Small intestine (tissue), 7 donors: Measurements from ENCODE around the gene KRT12. TPM values are rescaled to one million over a fixed set of nuclear protein-coding genes. Genes with fewer than 3 reads are reported as not detected.

Source experiments
- DNase-seq, 2 donors: peaks; one replicate each; pipeline versions ENCODE4 v3.0.0 to v3.0.0-alpha.2; 2013
- FAIRE-seq: peaks from 2 replicates; lab custom pipeline; 2012; peaks lifted over from hg19 to GRCh38; lab: Jason Lieb, UNC
- H3K27ac ChIP-seq, 3 donors: one replicate each; pipeline ENCODE4 v1.5.1; 2013; ENCODE audit warnings: low read length in 2 of 3, mild to moderate bottlenecking in 2 of 3, control low read depth in 1 of 3, inconsistent platforms in 1 of 3, low read depth in 1 of 3, moderate library complexity in 1 of 3
- H3K27me3 ChIP-seq, 3 donors: one replicate each; pipeline ENCODE4 v1.6.1; 2013; ENCODE audit warnings: low read length in 3 of 3, inconsistent platforms in 1 of 3; ENCODE audit not compliant: control insufficient read depth in 3 of 3, insufficient read depth in 3 of 3
- H3K36me3 ChIP-seq, 3 donors: one replicate each; pipeline ENCODE4 v1.6.1; 2013; ENCODE audit warnings: low read length in 3 of 3, inconsistent platforms in 1 of 3, low read depth in 1 of 3, mild to moderate bottlenecking in 1 of 3, moderate library complexity in 1 of 3; ENCODE audit not compliant: control insufficient read depth in 3 of 3, insufficient read depth in 2 of 3
- H3K4me1 ChIP-seq, 3 donors: one replicate each; pipeline ENCODE4 v1.6.1; 2013; ENCODE audit warnings: low read length in 2 of 3, inconsistent platforms in 1 of 3, low read depth in 1 of 3, mild to moderate bottlenecking in 1 of 3, moderate library complexity in 1 of 3; ENCODE audit not compliant: control insufficient read depth in 3 of 3, insufficient read depth in 2 of 3
- H3K4me3 ChIP-seq, 3 donors: one replicate each; pipeline ENCODE4 v1.5.1; 2013; ENCODE audit warnings: low read length in 3 of 3, control low read depth in 1 of 3, inconsistent platforms in 1 of 3, low read depth in 1 of 3, mild to moderate bottlenecking in 1 of 3, moderate library complexity in 1 of 3
- H3K9me3 ChIP-seq, 2 donors: one replicate each; pipeline ENCODE4 v1.6.1; 2013; ENCODE audit warnings: low read depth in 1 of 2, low read length in 1 of 2; ENCODE audit not compliant: control insufficient read depth in 2 of 2, insufficient read depth in 1 of 2
- WGBS, 3 donors: extraction: QIAGEN DNeasy Blood & Tissue Kit; methylation state at CpG; one replicate each; pipeline ENCODE4 v1.1.7; 2013; 5-methylcytosine and 5-hydroxymethylcytosine counted together
- polyA plus RNA-seq, 4 donors: library from polyadenylated mRNA; stranded (reverse) in 3 of 4; unstranded in 1 of 4; fragments of 200-250 nt in 3 of 4; fragments of 120-200 nt in 1 of 4; gene quantifications; one replicate each; pipeline versions ENCODE4 v1.2.1 to v1.2.3, GENCODE V29; 2013
- donor health status: healthy with polysubstance abuse.
- donor health status: control.
- donor health status: control.
- donor health status: Bipolar disorder and iron deficiency.
- donor health status: healthy.

Gene KRT12
- polyA plus RNA-seq, 4 donors, result 0.28 to 9.2 (median 3.1) TPM

DNA sequence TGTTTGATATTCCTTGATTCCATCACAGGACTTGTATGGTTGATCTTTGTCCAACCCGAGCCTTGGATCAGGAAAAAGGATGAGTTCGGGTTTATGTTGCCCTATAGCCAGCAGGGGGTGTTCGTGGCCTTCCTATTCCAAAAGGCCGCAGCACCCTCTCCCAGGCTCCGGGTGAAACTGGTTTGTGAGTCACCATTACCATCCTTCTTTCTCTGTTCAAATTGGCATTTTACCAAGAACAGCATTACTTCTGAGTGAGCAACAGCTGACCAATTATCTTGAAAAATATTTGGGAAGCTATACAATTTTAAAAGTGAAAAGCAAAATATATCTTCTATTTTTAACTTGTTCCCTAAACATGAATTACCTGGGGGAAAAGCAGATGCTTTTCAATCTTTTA lies 42.3 kb upstream of the KRT12 start:
- Histone ChIP-seq H3K27ac (no peak overlapping the region), H3K36me3 (no peaks in the 10 kb centered on the region), H3K4me1 (peaks cover 0 to 15% (median 0%) of the 10 kb centered on the region in 3 donors), H3K27me3 (no peaks in the 10 kb centered on the region), H3K4me3 (no peak overlapping the region), H3K9me3 (no peaks in the 10 kb centered on the region)
- peak; percentile 89 to 94 for DNase-seq
- FAIRE-seq, result peak; percentile 79
- WGBS, 3 donors, result 2 to 4% (median 3%) methylated on average over 5 of the region's 5 CpGs

DNA sequence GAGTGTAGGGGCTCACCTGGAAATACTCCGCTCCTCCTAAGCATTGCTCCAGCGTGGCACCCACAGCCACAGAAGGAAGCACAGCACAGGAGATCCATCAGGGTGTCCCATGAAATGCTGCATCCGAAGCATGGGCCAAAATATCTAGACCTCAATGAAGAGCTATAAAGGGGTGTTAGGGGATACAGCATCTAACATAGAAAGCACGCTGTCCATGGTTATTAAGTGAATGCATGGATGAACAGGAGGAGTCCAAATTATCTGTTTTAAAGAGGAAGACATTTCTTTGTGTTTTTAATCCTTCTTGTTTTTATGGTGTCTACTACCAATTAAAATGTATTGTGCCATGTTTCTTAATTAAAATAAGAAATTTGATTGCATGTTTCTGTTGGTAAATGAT lies 39.6 kb upstream of the KRT12 start:
- 87 to 94% (median 89%) methylated on average over 4 of the region's 4 CpGs for WGBS, 3 donors
- Histone ChIP-seq H3K27me3 (no peaks in the 10 kb centered on the region), H3K9me3 (no peaks in the 10 kb centered on the region), H3K27ac (no peak overlapping the region), H3K4me1 (peaks cover 0 to 39% (median 0%) of the 10 kb centered on the region in 3 donors), H3K4me3 (no peak overlapping the region), H3K36me3 (no peaks in the 10 kb centered on the region)
- DNase-seq (no peak), FAIRE-seq (no peak)

DNA sequence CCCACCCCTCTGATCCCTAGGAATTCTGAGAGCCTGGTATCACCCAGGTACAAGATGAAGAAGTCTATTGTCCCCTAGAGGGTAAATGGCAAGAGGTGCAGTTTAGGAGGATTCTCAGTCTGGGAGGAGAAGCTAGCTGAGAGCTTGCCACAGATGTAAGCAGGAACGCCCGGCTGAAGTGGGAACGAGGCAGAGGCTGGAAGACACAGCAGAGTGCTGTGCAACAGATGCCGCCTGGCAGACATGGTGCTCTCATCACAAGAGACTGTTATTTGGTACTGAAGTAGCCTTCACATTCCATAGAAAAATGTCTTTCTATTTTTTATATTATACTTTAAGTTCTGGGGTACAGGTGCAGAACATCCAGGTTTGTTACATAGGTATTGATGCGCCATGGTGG lies 38.3 kb upstream of the KRT12 start:
- WGBS, 3 donors, result 87 to 96% (median 91%) methylated on average over 5 of the region's 5 CpGs
- H3K36me3 ChIP-seq, result no peaks in the 10 kb centered on the region
- H3K4me1 ChIP-seq, result peaks cover 0 to 51% (median 3%) of the 10 kb centered on the region in 3 donors
- no peak for DNase-seq
- FAIRE-seq, result no peak
- H3K27me3 ChIP-seq, result no peaks in the 10 kb centered on the region
- H3K27ac ChIP-seq, result no peak overlapping the region
- H3K4me3 ChIP-seq, result no peak overlapping the region
- no peaks in the 10 kb centered on the region for H3K9me3 ChIP-seq

DNA sequence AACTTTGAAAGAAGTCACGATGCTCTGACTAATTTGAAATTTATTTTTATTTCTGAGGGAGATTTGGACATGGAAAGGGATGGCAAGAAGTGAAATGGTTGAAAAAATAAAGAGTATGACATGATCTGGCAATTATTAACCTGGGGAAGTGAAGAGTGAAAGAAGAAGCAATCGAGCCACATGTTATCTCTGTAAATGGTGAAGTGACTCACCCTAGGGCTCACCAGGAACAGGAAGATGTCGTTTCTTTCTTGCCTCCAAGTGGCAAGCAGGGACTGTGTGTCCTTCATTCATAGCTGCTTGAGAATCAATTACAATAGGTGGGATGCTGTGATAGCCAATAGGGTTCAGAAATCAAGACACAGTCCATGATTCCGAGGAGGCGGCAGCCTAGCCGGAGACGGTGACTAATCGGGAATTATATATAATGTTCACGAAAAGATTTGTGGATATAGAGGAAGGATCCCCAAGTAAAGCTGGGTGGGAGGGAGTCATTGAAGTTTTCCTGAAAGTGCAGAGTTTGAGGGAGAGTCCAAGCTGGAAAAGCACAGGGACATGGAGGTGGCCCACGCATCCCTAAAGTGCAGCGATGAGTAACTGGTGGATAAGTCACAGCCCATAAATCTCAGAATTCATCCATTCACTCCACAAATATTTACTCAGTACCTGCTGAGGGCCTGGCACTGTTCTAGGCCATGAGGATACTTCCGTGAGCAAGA lies 36.3 kb upstream of the KRT12 start:
- Histone ChIP-seq H3K27ac (peak overlapping the region; percentile 91 to 97 (median 93)), H3K9me3 (no peaks in the 10 kb centered on the region), H3K36me3 (no peaks in the 10 kb centered on the region), H3K27me3 (no peaks in the 10 kb centered on the region), H3K4me3 (no peak overlapping the region), H3K4me1 (peaks cover 0 to 55% (median 3%) of the 10 kb centered on the region in 3 donors)
- no peak for FAIRE-seq
- DNase-seq, result peak; percentile 87 to 95
- 14 to 56% (median 28%) methylated on average over 12 of the region's 12 CpGs for WGBS, 3 donors

DNA sequence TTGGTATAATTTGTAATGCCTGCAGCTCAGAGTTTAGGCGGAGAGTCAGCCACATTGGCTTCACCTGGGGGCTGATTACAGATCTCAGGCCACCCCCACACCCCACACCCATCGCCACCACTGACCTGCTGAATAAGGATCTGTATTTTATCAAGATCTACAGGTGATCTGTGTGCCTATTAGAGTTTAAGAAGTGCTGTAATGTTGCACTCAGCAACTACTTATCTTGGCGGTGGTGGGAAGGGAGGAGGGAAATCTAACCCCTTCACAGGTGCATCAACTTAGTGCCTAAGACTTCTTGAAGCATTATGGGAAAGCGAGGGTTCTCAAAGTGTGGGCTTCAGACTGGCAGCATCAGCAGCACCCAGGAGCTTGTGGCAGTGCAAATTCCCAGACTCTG lies 35.5 kb upstream of the KRT12 start:
- peaks cover 0 to 55% (median 3%) of the 10 kb centered on the region in 3 donors for H3K4me1 ChIP-seq
- H3K27ac ChIP-seq, result peak overlapping the region; percentile 91 to 97 (median 93)
- WGBS, 3 donors, result 22 to 61% (median 36%) methylated on average over 4 of the region's 4 CpGs
- H3K36me3 ChIP-seq, result no peaks in the 10 kb centered on the region
- no peaks in the 10 kb centered on the region for H3K27me3 ChIP-seq
- FAIRE-seq (no peak), DNase-seq (peak in 1 of 2 donors; percentile 60)
- no peaks in the 10 kb centered on the region for H3K9me3 ChIP-seq
- H3K4me3 ChIP-seq, result peak overlapping the region in 1 of 3 donors; percentile 10

DNA sequence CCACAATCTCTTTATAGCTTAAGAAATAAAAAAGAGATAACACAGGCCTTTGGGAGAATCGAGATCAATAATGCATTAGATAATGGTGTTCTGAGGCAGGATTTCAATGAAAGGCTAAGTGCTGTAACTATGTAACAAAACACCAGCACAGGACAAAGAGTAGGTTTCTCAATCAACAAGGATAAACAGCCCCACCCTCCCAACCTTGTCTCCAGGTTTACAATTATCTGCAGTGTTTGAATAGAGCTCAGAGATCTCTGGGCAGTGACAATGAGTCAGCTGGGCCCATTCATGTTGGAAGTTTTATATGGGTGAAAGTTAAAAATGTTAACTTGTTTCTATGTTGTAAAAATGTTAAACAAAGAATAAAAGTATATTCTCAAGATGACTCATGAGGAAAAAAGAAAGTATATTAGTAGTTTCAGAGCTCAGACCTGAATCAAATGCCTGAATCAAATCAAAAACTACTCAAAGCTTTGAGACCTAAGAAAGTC lies 35.0 kb upstream of the KRT12 start:
- no peaks in the 10 kb centered on the region for H3K27me3 ChIP-seq
- 22 to 59% (median 35%) methylated on average over 1 of the region's 1 CpG for WGBS, 3 donors
- DNase-seq, result peak; percentile 93 to 98
- H3K27ac ChIP-seq, result peak overlapping the region; percentile 91 to 97 (median 93)
- no peaks in the 10 kb centered on the region for H3K36me3 ChIP-seq
- H3K4me3 ChIP-seq, result no peak overlapping the region
- H3K4me1 ChIP-seq, result peaks cover 0 to 55% (median 3%) of the 10 kb centered on the region in 3 donors
- no peak for FAIRE-seq
- no peaks in the 10 kb centered on the region for H3K9me3 ChIP-seq

DNA sequence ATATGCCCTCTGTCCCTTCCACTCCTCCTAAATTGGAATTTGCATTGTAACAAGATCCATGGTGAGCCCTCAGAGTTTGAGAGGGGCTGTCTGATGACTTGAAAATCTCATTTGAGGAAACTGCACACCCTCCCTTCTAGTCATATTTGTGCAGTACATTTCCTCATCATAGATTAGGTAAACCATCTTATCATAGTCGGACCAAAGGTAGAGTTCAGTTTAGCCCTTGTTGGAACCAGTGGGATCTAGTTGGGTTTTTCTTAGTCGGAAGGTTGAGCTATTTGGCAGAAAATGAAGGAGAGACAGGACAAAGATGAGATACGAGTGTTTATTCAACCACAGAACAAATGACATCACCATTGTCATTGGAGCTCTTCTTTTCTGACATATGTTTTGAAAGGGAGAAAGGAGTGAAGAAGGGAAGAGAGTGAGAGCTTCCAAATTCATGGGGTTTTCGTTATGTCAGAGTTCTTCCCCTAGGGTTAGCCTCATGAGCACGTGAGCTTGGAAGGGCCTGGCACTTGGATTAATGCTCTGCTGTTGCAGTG lies 33.9 kb upstream of the KRT12 start:
- Histone ChIP-seq H3K27ac (peak overlapping the region; percentile 63 to 91 (median 66)), H3K36me3 (no peaks in the 10 kb centered on the region), H3K27me3 (no peaks in the 10 kb centered on the region), H3K4me3 (no peak overlapping the region), H3K9me3 (no peaks in the 10 kb centered on the region), H3K4me1 (peaks cover 0 to 62% (median 3%) of the 10 kb centered on the region in 3 donors)
- FAIRE-seq, result no peak
- peak; percentile 70 to 77 for DNase-seq
- WGBS, 3 donors, result 45 to 59% (median 50%) methylated on average over 5 of the region's 5 CpGs

DNA sequence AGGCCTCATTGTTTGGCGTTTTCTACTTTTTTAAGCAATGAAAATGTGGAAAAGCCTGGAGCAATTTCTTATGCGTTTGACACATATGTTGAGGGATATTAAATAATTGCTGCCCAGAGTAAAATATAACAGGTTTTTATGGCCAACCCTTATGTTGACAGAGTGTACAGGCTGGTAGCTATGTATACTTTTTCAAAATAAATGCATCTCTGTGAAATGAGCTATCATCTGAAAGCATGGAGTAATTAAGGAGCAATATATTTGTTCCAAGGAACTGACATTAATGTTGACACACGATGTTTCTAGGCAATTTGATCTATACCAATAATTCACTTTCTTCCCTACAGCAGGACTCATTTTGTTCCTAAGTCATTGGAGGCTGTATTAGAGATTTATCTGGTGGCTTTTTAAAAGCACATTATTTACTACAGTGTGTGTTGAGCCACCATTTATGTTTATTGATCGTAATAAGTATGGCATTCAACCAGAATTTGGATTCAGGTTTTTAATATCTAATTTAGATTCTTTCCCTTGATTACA lies 30.0 kb upstream of the KRT12 start:
- FAIRE-seq, result no peak
- H3K27ac ChIP-seq, result no peak overlapping the region
- WGBS, 3 donors, result 76 to 85% (median 82%) methylated on average over 4 of the region's 4 CpGs

More for the DNA sequence above, 30.0 kb upstream of the KRT12 start:
- DNase-seq, result no peak
- no peaks in the 10 kb centered on the region for H3K9me3 ChIP-seq
- H3K27me3 ChIP-seq, result peaks cover 0 to 2% (median 0%) of the 10 kb centered on the region in 3 donors
- H3K36me3 ChIP-seq, result no peaks in the 10 kb centered on the region
- peaks cover 0 to 36% (median 3%) of the 10 kb centered on the region in 3 donors for H3K4me1 ChIP-seq
- H3K4me3 ChIP-seq, result no peak overlapping the region
